IMR-90 (cell line): ENCODE data around the gene CLEC19A. TPM values are rescaled to one million over a fixed set of nuclear protein-coding genes. Genes with fewer than 3 reads are reported as not detected.

ENCODE experiments used
- ATAC-seq: fragments of 200-7000 bp; cut with Tn5 transposase; 2 replicates; pipeline ENCODE4 v1.9.1; 2020; ENCODE audit warnings: low read depth, mild to moderate bottlenecking, moderate library complexity
- BruUV-seq: library from RNA; stranded (reverse); fragments of 400-500 nt; replicated peaks from 2 replicates; lab custom pipeline; 2021; lab: Mats Ljungman, UMichigan
- CTCF ChIA-PET: fragments of 300-600 bp; formaldehyde crosslinking; extraction: SDS; loops from one replicate; lab custom pipeline; 2021; ENCODE audit warnings: antibody characterized with exemption; lab: Yijun Ruan, JAX
- POLR2A ChIA-PET: fragments of 300-600 bp; sonication (Branson Sonifier 250); formaldehyde crosslinking; loops from one replicate; lab custom pipeline; 2022; ENCODE audit warnings: antibody characterized with exemption; ENCODE audit not compliant: unreplicated experiment; lab: Charles Lee
- DNase-seq: peaks from one replicate; pipeline ENCODE4 v3.0.0; 2013
- H2AFZ ChIP-seq: replicated peaks from 2 replicates; pipeline ENCODE3; 2013; ENCODE audit warnings: low read length, mild to moderate bottlenecking; ENCODE audit not compliant: poor library complexity
- H2AK5ac ChIP-seq: 2 replicates; pipeline ENCODE4 v1.6.1; 2013; ENCODE audit warnings: low read depth, low read length, inconsistent platforms
- H2AK9ac ChIP-seq: replicated peaks from 2 replicates; pipeline ENCODE3; 2013; ENCODE audit warnings: mild to moderate bottlenecking, low read depth, low read length, moderate library complexity; ENCODE audit not compliant: poor library complexity
- H2BK120ac ChIP-seq: 2 replicates; pipeline ENCODE4 v1.6.1; 2013; ENCODE audit warnings: low read depth, low read length, inconsistent platforms
- H2BK15ac ChIP-seq: 3 replicates; pipeline ENCODE4 v1.6.1; 2013; ENCODE audit warnings: low read depth, low read length, inconsistent platforms
- H2BK20ac ChIP-seq: 2 replicates; pipeline ENCODE4 v1.6.1; 2013; ENCODE audit warnings: low read depth, mild to moderate bottlenecking, inconsistent platforms, low read length, moderate library complexity
- H2BK5ac ChIP-seq: 2 replicates; pipeline ENCODE4 v1.6.1; 2013; ENCODE audit warnings: mild to moderate bottlenecking, low read depth, low read length, inconsistent platforms; ENCODE audit not compliant: poor library complexity, severe bottlenecking
- H3K14ac ChIP-seq: replicated peaks from 2 replicates; pipeline ENCODE4 v1.6.1; 2013; ENCODE audit warnings: low read depth, low read length, inconsistent platforms
- H3K18ac ChIP-seq: 2 replicates; pipeline ENCODE4 v1.6.1; 2013; ENCODE audit warnings: low read depth, low read length, control low read depth
- H3K23ac ChIP-seq: 2 replicates; pipeline ENCODE4 v1.6.1; 2013; ENCODE audit warnings: low read depth, low read length, inconsistent platforms
- H3K27ac ChIP-seq: 2 replicates; pipeline ENCODE4 v1.5.1; 2013; ENCODE audit warnings: mild to moderate bottlenecking, control low read depth, low read length; ENCODE audit not compliant: insufficient read depth
- H3K27me3 ChIP-seq: 2 replicates; pipeline ENCODE4 v1.6.1; 2013; ENCODE audit warnings: low read length; ENCODE audit not compliant: control insufficient read depth, insufficient read depth
- H3K36me3 ChIP-seq: 2 replicates; pipeline ENCODE4 v1.6.1; 2013; ENCODE audit warnings: low read length, mixed read lengths; ENCODE audit not compliant: control insufficient read depth, insufficient read depth
- H3K4ac ChIP-seq: 2 replicates; pipeline ENCODE4 v1.6.1; 2013; ENCODE audit warnings: low read depth, low read length, inconsistent platforms
- H3K4me1 ChIP-seq: 2 replicates; pipeline ENCODE4 v1.6.1; 2013; ENCODE audit warnings: low read length, mixed read lengths; ENCODE audit not compliant: control insufficient read depth, insufficient read depth
- H3K4me2 ChIP-seq: 2 replicates; pipeline ENCODE4 v1.6.1; 2013; ENCODE audit warnings: low read depth, mild to moderate bottlenecking, control low read depth, low read length, moderate library complexity
- H3K4me3 ChIP-seq: 2 replicates; pipeline ENCODE4 v1.5.1; 2013; ENCODE audit warnings: low read depth, mild to moderate bottlenecking, control low read depth, low read length, moderate library complexity; ENCODE audit not compliant: insufficient read depth
- H3K56ac ChIP-seq: 2 replicates; pipeline ENCODE4 v1.6.1; 2013; ENCODE audit warnings: low read length, inconsistent platforms; ENCODE audit not compliant: insufficient read depth; ENCODE audit errors: extremely low read depth
- H3K79me1 ChIP-seq, 2 experiments: 2 replicates each; pipeline ENCODE4 v1.6.1; 2013; ENCODE audit warnings: low read length in 2 of 2, inconsistent platforms in 1 of 2, low read depth in 1 of 2
- H3K9ac ChIP-seq: 2 replicates; pipeline ENCODE4 v1.6.1; 2013; ENCODE audit warnings: low read depth, low read length, control low read depth
- H3K9me1 ChIP-seq: 2 replicates; pipeline ENCODE4 v1.6.1; 2013; ENCODE audit warnings: low read length, inconsistent platforms; ENCODE audit not compliant: insufficient read depth
- H3K9me3 ChIP-seq: 2 replicates; pipeline ENCODE4 v1.6.1; 2013; ENCODE audit warnings: low read length; ENCODE audit not compliant: control insufficient read depth, insufficient read depth
- H4K20me1 ChIP-seq: 2 replicates; pipeline ENCODE4 v1.6.1; 2013; ENCODE audit warnings: low read length, inconsistent platforms; ENCODE audit not compliant: insufficient read depth
- H4K5ac ChIP-seq: 2 replicates; pipeline ENCODE4 v1.6.1; 2013; ENCODE audit warnings: mild to moderate bottlenecking, low read depth, low read length, control low read depth
- H4K8ac ChIP-seq, 2 experiments: 2 replicates each; pipeline ENCODE4 v1.6.1; 2013; ENCODE audit warnings: low read depth in 2 of 2, low read length in 2 of 2, control low read depth in 1 of 2, inconsistent platforms in 1 of 2
- H4K91ac ChIP-seq: 2 replicates; pipeline ENCODE4 v1.6.1; 2013; ENCODE audit warnings: low read depth, low read length, inconsistent platforms; ENCODE audit not compliant: insufficient read depth
- BHLHE40 ChIP-seq: fragments of 150-350 bp; IDR thresholded peaks from 2 replicates; pipeline ENCODE4 v1.6.1; 2016; ENCODE audit warnings: mild to moderate bottlenecking, low read depth, low read length
- CEBPB ChIP-seq: IDR thresholded peaks from 2 replicates; pipeline ENCODE4 v1.6.1; 2012; ENCODE audit warnings: low read depth, low read length, improper control_type of control experiment
- CHD1 ChIP-seq: IDR thresholded peaks from 2 replicates; pipeline ENCODE4 v1.6.1; 2012; ENCODE audit warnings: low read depth, low read length, improper control_type of control experiment
- CTCF ChIP-seq: conservative IDR thresholded peaks from 2 replicates; pipeline ENCODE4 v1.5.1; 2012; ENCODE audit warnings: mild to moderate bottlenecking, low read depth, low read length, improper control_type of control experiment
- ELK1 ChIP-seq: fragments of 150-350 bp; IDR thresholded peaks from 2 replicates; pipeline ENCODE4 v1.6.1; 2016; ENCODE audit warnings: low read depth, mild to moderate bottlenecking, low read length, moderate library complexity, borderline replicate concordance
- FOS ChIP-seq: fragments of 150-350 bp; IDR thresholded peaks from 2 replicates; pipeline ENCODE4 v1.6.1; 2016; ENCODE audit warnings: low read depth, low read length
- MAFK ChIP-seq: IDR thresholded peaks from 2 replicates; pipeline ENCODE4 v1.6.1; 2012; ENCODE audit warnings: low read depth, low read length, improper control_type of control experiment
- MAZ ChIP-seq: IDR thresholded peaks from 2 replicates; pipeline ENCODE4 v1.6.1; 2012; ENCODE audit warnings: low read depth, mild to moderate bottlenecking, low read length, improper control_type of control experiment, moderate library complexity, borderline replicate concordance
- MXI1 ChIP-seq: IDR thresholded peaks from 2 replicates; pipeline ENCODE4 v1.6.1; 2012; ENCODE audit warnings: low read depth, mild to moderate bottlenecking, low read length, moderate library complexity, borderline replicate concordance
- NFE2L2 ChIP-seq: fragments of 150-350 bp; IDR thresholded peaks from 2 replicates; pipeline ENCODE4 v1.6.1; 2016; ENCODE audit warnings: low read depth, mild to moderate bottlenecking, low read length
- POLR2A ChIP-seq: IDR thresholded peaks from 2 replicates; pipeline ENCODE4 v1.6.1; 2012; ENCODE audit warnings: mild to moderate bottlenecking, low read depth, low read length
- RAD21 ChIP-seq: IDR thresholded peaks from 2 replicates; pipeline ENCODE4 v1.6.1; 2012; ENCODE audit warnings: low read length, improper control_type of control experiment
- RCOR1 ChIP-seq: IDR thresholded peaks from 2 replicates; pipeline ENCODE4 v1.6.1; 2012; ENCODE audit warnings: mild to moderate bottlenecking, low read length, improper control_type of control experiment; ENCODE audit not compliant: insufficient replicate concordance
- RFX5 ChIP-seq: IDR thresholded peaks from 2 replicates; pipeline ENCODE4 v1.8.0; 2012; ENCODE audit warnings: low read depth, mild to moderate bottlenecking, low read length, moderate library complexity
- SMC3 ChIP-seq: fragments of 150-350 bp; IDR thresholded peaks from 2 replicates; pipeline ENCODE4 v1.6.1; 2016; ENCODE audit warnings: low read depth, mild to moderate bottlenecking, antibody characterized with exemption, low read length, moderate library complexity
- USF2 ChIP-seq: fragments of 150-350 bp; IDR thresholded peaks from 2 replicates; pipeline ENCODE4 v1.6.1; 2017; ENCODE audit warnings: mild to moderate bottlenecking, antibody characterized with exemption, low read length, low read depth
- WGBS, 2 experiments: methylation state at CpG; one replicate each; pipeline versions ENCODE4 v1.1.5 to v1.1.7; 2013; ENCODE audit warnings: missing lambda C conversion rate in 2 of 2; ENCODE audit not compliant: insufficient read length in 1 of 2; ENCODE audit errors: extremely low coverage in 2 of 2; 5-methylcytosine and 5-hydroxymethylcytosine counted together
- dilution Hi-C: fragments of 300-500 bp; cut with HindIII; formaldehyde crosslinking; loops from one replicate; pipeline ENCODE4 v1.14.3; 2018; ENCODE audit warnings: low sequenced_read_pairs; ENCODE audit not compliant: unreplicated experiment
- in situ Hi-C: fragments of 300-500 bp; cut with MboI; formaldehyde crosslinking; loops from 3 replicates; pipeline ENCODE4 v1.14.3; 2019; ENCODE audit warnings: low sequenced_read_pairs, inconsistent platforms, mixed read lengths
- intact Hi-C: fragments of 100-400 bp; cut with micrococcal nuclease; formaldehyde crosslinking; loops from 2 replicates; pipeline ENCODE4 v1.10.0; 2022
- polyA plus RNA-seq, 3 experiments: library from polyadenylated mRNA; depleted of rRNA; stranded (reverse); fragments of >200 nt; gene quantifications; 2 replicates each; pipeline ENCODE4 v1.2.3, GENCODE V29; 2012; ENCODE audit warnings: low replicate concordance in 1 of 3
- total RNA-seq: library from RNA; depleted of rRNA; stranded (reverse); fragments of >200 nt; gene quantifications from 2 replicates; pipeline ENCODE4 v1.2.3, GENCODE V29; 2012

Gene CLEC19A
- total and polyA plus RNA-seq, 2 of the 4 experiments (the other 2 are of a cell fraction): not detected

DNA sequence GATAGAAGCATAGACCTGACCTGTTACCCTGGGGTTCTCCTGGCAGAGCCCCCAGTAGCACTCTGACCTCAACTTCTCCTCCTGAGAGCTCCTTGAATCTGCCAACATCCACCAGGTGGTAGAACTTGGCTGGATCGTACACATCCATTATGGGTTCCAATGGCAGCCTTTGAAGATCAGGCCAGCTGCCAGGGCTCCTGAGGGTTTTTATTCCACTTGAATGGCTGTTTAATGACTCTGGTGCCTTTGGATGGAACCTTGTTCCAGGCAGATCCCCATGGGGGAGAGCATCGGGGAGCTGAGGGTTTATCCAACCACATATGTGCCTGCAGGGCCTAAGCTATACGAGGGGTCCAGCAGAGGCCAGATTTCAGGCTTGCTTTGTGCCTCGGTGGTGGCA is 47.1 kb upstream of the CLEC19A start:
- Histone ChIP-seq H2BK5ac (no peak overlapping the region), H3K18ac (no peak overlapping the region), H3K9me3 (peaks cover 8% of the 10 kb centered on the region; the same call in 1 of the 2 replicates), H4K20me1 (no peaks in the 10 kb centered on the region), H2AK5ac (no peak overlapping the region), H4K5ac (no peak overlapping the region), H3K9ac (no peak overlapping the region), H2BK120ac (no peak overlapping the region), H3K9me1 (no peaks in the 10 kb centered on the region), H3K36me3 (no peaks in the 10 kb centered on the region), H3K27me3 (no peaks in the 10 kb centered on the region), H2BK15ac (no peak overlapping the region), H3K4ac (no peak overlapping the region), H3K27ac (no peak overlapping the region), H3K14ac (no peak overlapping the region), H3K4me2 (no peak overlapping the region), H4K91ac (no peak overlapping the region), H4K8ac (no peak overlapping the region), H3K4me3 (no peak overlapping the region), H2BK20ac (no peak overlapping the region), H3K56ac (no peak overlapping the region), H3K79me1 (no peaks in the 10 kb centered on the region), H3K23ac (no peak overlapping the region), H2AK9ac (no peak overlapping the region), H2AFZ (no peak overlapping the region), H3K4me1 (no peaks in the 10 kb centered on the region)
- no peak for DNase-seq
- WGBS, 2 experiments: no CpG with 5 or more reads among the region's 4 CpGs
- CTCF ChIA-PET: interaction anchor here (0.6 kb wide), 1 partner anchor 66 kb away, joined by 3 read pairs; no protein-coding TSS in a partner anchor
- dilution Hi-C loops (no loop called here), intact Hi-C loops (no loop called here), in situ Hi-C loops (no loop called here)
- POLR2A ChIA-PET: no interaction called here
- no peak for TF ChIP-seq BHLHE40
- no peak for TF ChIP-seq SMC3
- TF ChIP-seq CTCF: no peak
- TF ChIP-seq RCOR1: no peak
- no peak for TF ChIP-seq MXI1
- no peak for TF ChIP-seq NFE2L2
- TF ChIP-seq ELK1: no peak
- no peak for TF ChIP-seq CEBPB
- TF ChIP-seq USF2: no peak
- no peak for TF ChIP-seq RAD21
- no peak for TF ChIP-seq MAZ
- TF ChIP-seq MAFK: no peak
- no peak for TF ChIP-seq CHD1
- no peak for TF ChIP-seq POLR2A
- no peak for TF ChIP-seq RFX5
- no peak for TF ChIP-seq FOS
- ATAC-seq: no peak
- no TSS peak for BruUV-seq
